Trophoblast cell (in vitro differentiated cells and primary cell): Measurements from ENCODE around the gene OVCH1.

Experiments used
- DNase-seq, 2 donors: peaks; one replicate each; pipeline ENCODE4 v3.0.0-alpha.2; 2016
- H2AFZ ChIP-seq: 2 replicates; pipeline ENCODE4 v1.6.1; 2013; ENCODE audit warnings: low read length, moderate library complexity, mild to moderate bottlenecking; ENCODE audit not compliant: insufficient read depth, poor library complexity
- H2AK5ac ChIP-seq: 2 replicates; pipeline ENCODE4 v1.6.1; 2013; ENCODE audit warnings: mild to moderate bottlenecking, low read length
- H2BK120ac ChIP-seq: 2 replicates; pipeline ENCODE4 v1.6.1; 2013; ENCODE audit warnings: low read length, mild to moderate bottlenecking, moderate library complexity; ENCODE audit not compliant: insufficient read depth, poor library complexity
- H2BK12ac ChIP-seq: 2 replicates; pipeline ENCODE4 v1.6.1; 2013; ENCODE audit warnings: mild to moderate bottlenecking, low read length, moderate library complexity
- H2BK5ac ChIP-seq: 2 replicates; pipeline ENCODE4 v1.6.1; 2013; ENCODE audit warnings: low read length, low read depth, moderate library complexity, mild to moderate bottlenecking; ENCODE audit not compliant: poor library complexity
- H3K14ac ChIP-seq: 2 replicates; pipeline ENCODE4 v1.6.1; 2013; ENCODE audit warnings: mild to moderate bottlenecking, low read length
- H3K18ac ChIP-seq: 2 replicates; pipeline ENCODE4 v1.6.1; 2013; ENCODE audit warnings: mild to moderate bottlenecking, low read length
- H3K23ac ChIP-seq: 2 replicates; pipeline ENCODE4 v1.6.1; 2013; ENCODE audit warnings: low read length
- H3K27ac ChIP-seq: 2 replicates; pipeline ENCODE4 v1.5.1; 2013; ENCODE audit warnings: low read depth, mild to moderate bottlenecking, inconsistent platforms, low read length, moderate library complexity
- H3K27me3 ChIP-seq: 2 replicates; pipeline ENCODE4 v1.6.1; 2013; ENCODE audit warnings: inconsistent platforms, mild to moderate bottlenecking, low read length, moderate library complexity; ENCODE audit not compliant: insufficient read depth
- H3K36me3 ChIP-seq, 2 experiments: 1 replicate in 1 of 2; 2 replicates in 1 of 2; pipeline ENCODE4 v1.6.1; 2013; ENCODE audit warnings: low read length in 2 of 2, mild to moderate bottlenecking in 2 of 2, moderate library complexity in 1 of 2; ENCODE audit not compliant: insufficient read depth in 2 of 2, control insufficient read depth in 1 of 2
- H3K4ac ChIP-seq: 2 replicates; pipeline ENCODE4 v1.6.1; 2013; ENCODE audit warnings: low read depth, mild to moderate bottlenecking, low read length, moderate library complexity
- H3K4me1 ChIP-seq, 2 experiments: 1 replicate in 1 of 2; 2 replicates in 1 of 2; pipeline ENCODE4 v1.6.1; 2013; ENCODE audit warnings: low read length in 2 of 2, mild to moderate bottlenecking in 2 of 2, moderate library complexity in 1 of 2; ENCODE audit not compliant: insufficient read depth in 2 of 2, control insufficient read depth in 1 of 2
- H3K4me2 ChIP-seq: 2 replicates; pipeline ENCODE4 v1.6.1; 2013; ENCODE audit warnings: inconsistent platforms, mild to moderate bottlenecking, low read length, moderate library complexity
- H3K4me3 ChIP-seq: 2 replicates; pipeline ENCODE4 v1.5.1; 2013; ENCODE audit warnings: mild to moderate bottlenecking, low read depth, low read length, inconsistent platforms
- H3K79me1 ChIP-seq: one replicate; pipeline ENCODE4 v1.6.1; 2013; ENCODE audit warnings: low read length
- H3K79me2 ChIP-seq: 2 replicates; pipeline ENCODE4 v1.6.1; 2013; ENCODE audit warnings: low read length, mild to moderate bottlenecking; ENCODE audit not compliant: control insufficient read depth, insufficient read depth, poor library complexity
- H3K9ac ChIP-seq: 2 replicates; pipeline ENCODE4 v1.6.1; 2013; ENCODE audit warnings: mild to moderate bottlenecking, low read length
- H3K9me3 ChIP-seq: 2 replicates; pipeline ENCODE4 v1.6.1; 2013; ENCODE audit warnings: low read depth, mild to moderate bottlenecking, control low read depth, inconsistent platforms, low read length; ENCODE audit not compliant: insufficient read depth
- H4K12ac ChIP-seq: 2 replicates; pipeline ENCODE4 v1.6.1; 2013; ENCODE audit warnings: low read depth, mild to moderate bottlenecking, low read length, moderate library complexity
- H4K8ac ChIP-seq: 2 replicates; pipeline ENCODE4 v1.6.1; 2013; ENCODE audit warnings: low read depth, mild to moderate bottlenecking, low read length, moderate library complexity
- H4K91ac ChIP-seq: one replicate; pipeline ENCODE4 v1.6.1; 2013; ENCODE audit warnings: low read depth, mild to moderate bottlenecking, low read length, moderate library complexity
- WGBS: extraction: QIAGEN DNeasy Blood & Tissue Kit; methylation state at CpG from one replicate; pipeline ENCODE4 v1.1.7; 2013; ENCODE audit warnings: missing lambda C conversion rate; ENCODE audit not compliant: insufficient read length, insufficient coverage; ENCODE audit errors: extremely low coverage; 5-methylcytosine and 5-hydroxymethylcytosine counted together

OVCH1 gene

DNA sequence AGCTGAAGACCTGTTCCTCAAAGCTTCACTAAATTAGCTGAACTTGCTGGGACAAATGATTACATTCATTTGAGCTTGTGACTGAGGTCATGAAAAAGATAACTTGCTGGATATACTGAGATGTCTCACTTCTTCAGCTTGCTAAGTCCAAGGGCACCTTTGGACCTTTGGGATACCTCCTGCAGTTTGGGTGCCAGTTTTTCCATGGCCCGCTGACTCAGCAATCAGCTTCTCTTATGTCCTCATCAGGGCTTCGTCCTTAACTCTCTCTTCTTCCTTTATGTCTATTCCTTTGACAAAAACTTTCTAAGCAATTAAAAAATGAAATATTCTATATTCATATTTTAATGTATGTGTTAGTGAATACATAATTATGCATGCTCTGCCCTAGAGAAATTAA lies 45.6 kb downstream of the OVCH1 start:
- H3K18ac ChIP-seq = no peak overlapping the region
- no CpG with 5 or more reads among the region's 2 CpGs for WGBS

GRCh38 chr12:29448157-29448556 lies 49.3 kb downstream of the OVCH1 start:
- Histone ChIP-seq H3K18ac (no peak overlapping the region), H4K91ac (no peak overlapping the region), H3K4ac (no peak overlapping the region), H2AFZ (no peak overlapping the region), H3K36me3 (no peaks in the 10 kb centered on the region), H3K27me3 (no peaks in the 10 kb centered on the region), H3K4me3 (no peak overlapping the region), H3K4me1 (no peaks in the 10 kb centered on the region), H2BK120ac (no peak overlapping the region), H2BK12ac (no peak overlapping the region), H3K9ac (no peak overlapping the region), H2AK5ac (no peak overlapping the region), H2BK5ac (no peak overlapping the region), H4K8ac (no peak overlapping the region), H3K4me2 (no peak overlapping the region), H3K23ac (no peak overlapping the region), H3K9me3 (no peaks in the 10 kb centered on the region), H3K79me2 (no peaks in the 10 kb centered on the region), H3K79me1 (no peaks in the 10 kb centered on the region), H3K27ac (no peak overlapping the region), H4K12ac (no peak overlapping the region), H3K14ac (no peak overlapping the region)
- no CpG with 5 or more reads among the region's 4 CpGs for WGBS
- DNase-seq = no peak

More for the DNA sequence above, 45.6 kb downstream of the OVCH1 start:
- no peak overlapping the region for H2AFZ ChIP-seq
- H3K4me2 ChIP-seq = no peak overlapping the region
- no peak overlapping the region for H2BK5ac ChIP-seq
- H2BK120ac ChIP-seq = no peak overlapping the region
- no peaks in the 10 kb centered on the region for H3K79me1 ChIP-seq
- H3K9ac ChIP-seq = no peak overlapping the region
- no peak overlapping the region for H3K14ac ChIP-seq
- no peak overlapping the region for H4K8ac ChIP-seq
- H3K4me1 ChIP-seq = no peaks in the 10 kb centered on the region
- H3K4ac ChIP-seq = no peak overlapping the region
- H4K91ac ChIP-seq = no peak overlapping the region
- no peak overlapping the region for H4K12ac ChIP-seq
- H3K79me2 ChIP-seq = no peaks in the 10 kb centered on the region
- no peak overlapping the region for H2AK5ac ChIP-seq
- no peak overlapping the region for H3K4me3 ChIP-seq
- no peak overlapping the region for H3K23ac ChIP-seq
- H2BK12ac ChIP-seq = no peak overlapping the region
- no peak overlapping the region for H3K27ac ChIP-seq
- H3K36me3 ChIP-seq = no peaks in the 10 kb centered on the region
- DNase-seq = no peak
- H3K27me3 ChIP-seq = no peaks in the 10 kb centered on the region
- H3K9me3 ChIP-seq = no peaks in the 10 kb centered on the region

- Histone ChIP-seq H3K9ac (no peak overlapping the region), H3K14ac (no peak overlapping the region), H3K4me1 (no peaks in the 10 kb centered on the region), H2AK5ac (no peak overlapping the region), H3K23ac (no peak overlapping the region), H2BK12ac (no peak overlapping the region), H3K9me3 (no peaks in the 10 kb centered on the region), H2BK120ac (no peak overlapping the region), H3K4me2 (no peak overlapping the region), H3K79me1 (no peaks in the 10 kb centered on the region), H4K12ac (no peak overlapping the region), H3K79me2 (no peaks in the 10 kb centered on the region), H3K4me3 (no peak overlapping the region), H4K8ac (no peak overlapping the region), H3K18ac (no peak overlapping the region), H3K36me3 (no peaks in the 10 kb centered on the region), H3K4ac (no peak overlapping the region), H4K91ac (no peak overlapping the region), H2BK5ac (no peak overlapping the region), H3K27ac (no peak overlapping the region), H3K27me3 (no peaks in the 10 kb centered on the region), H2AFZ (no peak overlapping the region)
- no peak for DNase-seq
- no CpG with 5 or more reads among the region's 2 CpGs for WGBS
Observed at GRCh38 chr12:29447285-29447975, 50.1 kb downstream of the OVCH1 start.

- no peaks in the 10 kb centered on the region for H3K79me2 ChIP-seq
- H3K27ac ChIP-seq = no peak overlapping the region
- H3K18ac ChIP-seq = no peak overlapping the region
- H4K91ac ChIP-seq = no peak overlapping the region
- H3K9ac ChIP-seq = no peak overlapping the region
- no peak overlapping the region for H3K23ac ChIP-seq
- no peak overlapping the region for H4K12ac ChIP-seq
- no peak overlapping the region for H3K14ac ChIP-seq
- H2BK12ac ChIP-seq = no peak overlapping the region
- no peak overlapping the region for H2BK5ac ChIP-seq
- no peak overlapping the region for H3K4ac ChIP-seq
- no peaks in the 10 kb centered on the region for H3K36me3 ChIP-seq
- no peak overlapping the region for H2BK120ac ChIP-seq
- H3K4me3 ChIP-seq = no peak overlapping the region
- no peak overlapping the region for H2AK5ac ChIP-seq
- no peaks in the 10 kb centered on the region for H3K4me1 ChIP-seq
- no peaks in the 10 kb centered on the region for H3K79me1 ChIP-seq
- no CpG with 5 or more reads among the region's 4 CpGs for WGBS
- H3K4me2 ChIP-seq = no peak overlapping the region
- no peak overlapping the region for H2AFZ ChIP-seq
- H4K8ac ChIP-seq = no peak overlapping the region
- H3K27me3 ChIP-seq = no peaks in the 10 kb centered on the region
- DNase-seq = no peak
- H3K9me3 ChIP-seq = no peaks in the 10 kb centered on the region
Observed at GRCh38 chr12:29439506-29439905, 58.0 kb downstream of the OVCH1 start.
